H54 (cell line): ENCODE results near the gene RMND5B.
"Not testable (repeated sequence)": the region's sequence is repeated elsewhere in the genome, so short reads cannot be mapped to it uniquely, and the experiment has no call there.

ENCODE experiments used
- DNase-seq: peaks from one replicate; pipeline ENCODE4 v3.0.0; 2011; ENCODE audit warnings: low spot score, mixed read lengths; ENCODE audit not compliant: insufficient read length
- FAIRE-seq: peaks from 3 replicates; lab custom pipeline; 2011; peaks lifted over from hg19 to GRCh38; lab: Jason Lieb, UNC
- POLR2A ChIP-seq: IDR thresholded peaks from 2 replicates; pipeline ENCODE4 v1.6.1; 2011; ENCODE audit warnings: low read depth, mild to moderate bottlenecking, low read length

RMND5B gene

DNA sequence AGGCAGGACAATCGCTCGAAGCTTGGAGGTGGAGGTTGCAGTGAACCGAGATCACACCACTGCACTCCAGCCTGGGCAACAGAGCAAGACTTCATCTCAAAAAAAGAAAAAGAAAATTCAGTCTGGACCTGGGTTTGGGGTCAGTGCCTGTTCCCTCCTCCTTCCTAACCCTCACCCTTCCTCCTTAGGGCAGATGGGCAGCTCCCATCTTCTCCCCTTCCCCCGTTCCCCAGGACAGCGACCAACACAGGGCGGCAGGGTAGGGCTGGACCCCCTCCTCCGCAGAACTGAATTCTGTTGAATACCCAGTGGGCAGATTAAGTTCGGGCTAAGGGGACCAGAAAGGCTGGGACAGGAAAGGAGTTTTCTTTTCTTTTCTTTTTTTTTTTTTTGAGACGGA lies 1.5 kb upstream of the RMND5B start:
- no peak for TF ChIP-seq POLR2A
- DNase-seq (no peak), FAIRE-seq (no peak)

DNA sequence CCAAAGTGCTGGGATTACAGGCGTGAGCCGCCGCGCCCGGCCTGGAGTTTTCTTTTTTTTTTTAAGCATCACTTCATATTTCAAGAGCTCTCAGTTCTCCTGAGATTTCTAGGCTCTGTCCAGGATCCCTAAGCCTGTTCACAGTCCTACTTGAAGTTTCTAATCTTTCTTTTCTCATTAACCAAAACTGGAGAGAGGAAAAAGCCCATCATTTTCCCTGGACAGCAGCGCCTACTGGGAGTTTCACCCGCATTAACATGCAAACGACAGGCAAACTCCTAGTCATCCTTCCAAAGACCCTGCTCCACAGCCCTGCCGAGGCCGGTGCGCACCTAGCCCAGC lies 609 bp upstream of the RMND5B start:
- FAIRE-seq, DNase-seq: not testable (repeated sequence)

DNA sequence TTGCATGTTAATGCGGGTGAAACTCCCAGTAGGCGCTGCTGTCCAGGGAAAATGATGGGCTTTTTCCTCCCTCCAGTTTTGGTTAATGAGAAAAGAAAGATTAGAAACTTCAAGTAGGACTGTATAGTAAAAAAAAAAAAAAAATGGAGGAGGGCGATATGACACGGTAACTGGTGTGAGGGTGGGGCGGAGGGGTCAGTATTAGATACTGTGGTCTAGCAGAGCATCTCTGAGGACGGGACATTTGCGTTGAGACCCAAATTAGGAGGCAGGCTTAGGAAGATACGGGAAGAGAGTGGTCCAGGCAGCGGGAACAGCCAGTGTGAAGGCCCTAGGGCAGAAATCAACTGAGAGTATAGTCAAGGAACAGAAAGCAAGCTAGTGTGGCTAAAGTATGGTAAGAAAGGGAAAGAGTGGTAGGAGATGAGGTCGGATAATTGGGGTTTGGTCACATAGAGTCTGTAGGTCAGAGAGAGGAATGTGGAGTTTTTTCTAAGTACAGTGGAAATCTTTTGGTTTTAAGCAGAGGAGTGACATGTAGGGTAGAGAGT lies 707 bp downstream of the RMND5B start:
- DNase-seq (no peak), FAIRE-seq (no peak)
- TF ChIP-seq POLR2A, result no peak

DNA sequence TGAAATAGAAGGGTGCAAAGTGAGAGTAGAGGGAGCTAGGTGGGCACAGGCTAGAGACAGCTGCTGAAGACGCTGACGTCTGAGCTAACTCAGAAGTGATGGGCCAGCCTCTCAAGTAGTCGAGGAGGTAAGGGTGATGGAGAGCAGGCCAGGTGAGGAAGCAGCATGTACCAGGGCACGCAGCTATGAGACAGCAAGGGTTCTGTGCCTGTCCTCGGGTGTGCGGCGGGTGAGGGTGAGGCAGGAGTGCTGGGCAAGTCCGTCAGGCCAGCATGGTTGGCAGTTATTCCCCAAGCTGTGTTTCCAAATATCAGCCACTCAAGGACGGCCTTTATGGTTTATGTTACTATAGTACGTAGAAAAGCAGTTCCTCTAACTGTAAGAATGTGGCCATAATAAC lies 6.2 kb downstream of the RMND5B start:
- TF ChIP-seq POLR2A, result no peak
- DNase-seq (no peak), FAIRE-seq (no peak)

DNA sequence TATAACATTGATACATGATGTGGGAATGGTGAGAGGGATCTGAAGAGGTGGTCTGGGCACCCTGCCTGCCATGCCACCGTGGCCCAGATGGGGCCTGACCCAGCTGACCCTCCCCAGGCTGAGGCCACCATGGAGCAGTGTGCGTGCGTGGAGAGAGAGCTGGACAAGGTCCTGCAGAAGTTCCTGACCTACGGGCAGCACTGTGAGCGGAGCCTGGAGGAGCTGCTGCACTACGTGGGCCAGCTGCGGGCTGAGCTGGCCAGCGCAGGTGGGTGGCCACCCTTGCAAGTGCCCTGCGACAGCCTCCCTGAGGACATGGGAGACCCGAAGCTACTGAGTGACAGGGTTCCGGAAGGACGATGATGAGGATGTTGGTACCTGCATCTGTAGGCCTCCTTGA lies 7.2 kb downstream of the RMND5B start:
- no peak for TF ChIP-seq POLR2A
- no peak for FAIRE-seq
- no peak for DNase-seq

DNA sequence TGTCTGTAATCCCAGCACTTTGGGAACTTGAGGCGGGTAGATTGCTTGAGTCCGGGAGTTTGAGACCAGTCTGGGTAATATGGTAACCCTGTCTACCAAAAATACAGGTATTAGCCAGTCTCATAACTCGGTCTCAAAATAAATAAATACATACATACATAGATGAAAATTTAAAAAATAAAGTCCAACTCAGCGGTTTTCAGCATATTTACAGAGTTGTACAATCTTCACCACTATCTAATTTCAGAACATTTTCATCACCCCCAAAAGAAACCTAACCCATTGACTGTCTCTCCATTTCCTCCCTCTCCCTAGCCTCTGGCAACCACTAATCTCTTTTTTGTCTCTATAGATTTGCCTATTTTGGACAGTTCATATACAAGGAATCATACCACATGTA lies 10.7 kb downstream of the RMND5B start:
- FAIRE-seq, result no peak
- no peak for TF ChIP-seq POLR2A
- no peak for DNase-seq

DNA sequence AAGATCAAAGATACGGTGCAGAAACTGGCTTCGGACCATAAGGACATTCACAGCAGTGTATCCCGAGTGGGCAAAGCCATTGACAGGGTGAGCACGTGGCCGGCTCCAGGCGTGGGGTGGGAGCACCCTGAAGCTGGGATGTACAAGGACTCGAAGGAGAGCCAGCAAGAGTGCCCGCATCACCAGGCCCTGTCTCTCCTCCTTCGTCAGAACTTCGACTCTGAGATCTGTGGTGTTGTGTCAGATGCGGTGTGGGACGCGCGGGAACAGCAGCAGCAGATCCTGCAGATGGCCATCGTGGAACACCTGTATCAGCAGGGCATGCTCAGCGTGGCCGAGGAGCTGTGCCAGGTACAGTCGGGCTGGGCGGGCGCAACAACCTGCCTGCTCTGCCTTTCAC lies 11.8 kb downstream of the RMND5B start:
- FAIRE-seq, result no peak
- no peak for DNase-seq
- TF ChIP-seq POLR2A, result no peak

DNA sequence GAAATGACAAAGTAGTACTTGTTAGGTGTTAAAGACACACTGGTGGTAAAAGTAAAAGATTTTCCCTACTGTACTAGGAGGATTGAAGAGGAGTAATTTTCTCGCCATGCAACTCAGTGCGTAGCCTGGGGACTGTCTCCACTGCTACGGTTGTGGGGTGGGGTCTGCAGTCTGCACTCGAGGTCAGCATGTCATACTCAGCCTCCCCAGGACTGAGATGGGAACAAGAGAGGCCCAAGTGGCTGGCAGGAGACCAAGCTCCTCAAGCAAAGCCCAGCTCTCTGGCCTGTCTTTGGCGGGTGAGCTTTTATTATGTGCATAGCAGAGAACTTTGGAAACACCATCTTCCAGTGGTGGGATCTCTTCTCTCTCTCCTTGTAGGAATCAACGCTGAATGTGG lies 12.4 kb downstream of the RMND5B start:
- TF ChIP-seq POLR2A, result no peak
- FAIRE-seq, result no peak
- no peak for DNase-seq

DNA sequence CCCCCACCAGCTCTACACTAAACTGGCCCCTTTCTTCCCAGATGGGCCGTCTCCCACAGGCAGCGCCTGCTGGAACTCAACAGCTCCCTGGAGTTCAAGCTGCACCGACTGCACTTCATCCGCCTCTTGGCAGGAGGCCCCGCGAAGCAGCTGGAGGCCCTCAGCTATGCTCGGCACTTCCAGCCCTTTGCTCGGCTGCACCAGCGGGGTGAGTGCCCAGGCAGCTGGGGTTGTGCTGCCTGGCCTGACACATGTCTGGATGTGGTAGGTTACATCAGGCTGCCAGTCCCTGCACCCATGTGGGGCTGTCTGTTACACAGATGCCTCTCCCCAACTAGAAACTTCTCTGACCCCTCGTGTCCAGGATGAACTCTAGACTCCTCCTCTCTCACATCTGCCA lies 13.1 kb downstream of the RMND5B start:
- FAIRE-seq (no peak), DNase-seq (no peak)
- no peak for TF ChIP-seq POLR2A

DNA sequence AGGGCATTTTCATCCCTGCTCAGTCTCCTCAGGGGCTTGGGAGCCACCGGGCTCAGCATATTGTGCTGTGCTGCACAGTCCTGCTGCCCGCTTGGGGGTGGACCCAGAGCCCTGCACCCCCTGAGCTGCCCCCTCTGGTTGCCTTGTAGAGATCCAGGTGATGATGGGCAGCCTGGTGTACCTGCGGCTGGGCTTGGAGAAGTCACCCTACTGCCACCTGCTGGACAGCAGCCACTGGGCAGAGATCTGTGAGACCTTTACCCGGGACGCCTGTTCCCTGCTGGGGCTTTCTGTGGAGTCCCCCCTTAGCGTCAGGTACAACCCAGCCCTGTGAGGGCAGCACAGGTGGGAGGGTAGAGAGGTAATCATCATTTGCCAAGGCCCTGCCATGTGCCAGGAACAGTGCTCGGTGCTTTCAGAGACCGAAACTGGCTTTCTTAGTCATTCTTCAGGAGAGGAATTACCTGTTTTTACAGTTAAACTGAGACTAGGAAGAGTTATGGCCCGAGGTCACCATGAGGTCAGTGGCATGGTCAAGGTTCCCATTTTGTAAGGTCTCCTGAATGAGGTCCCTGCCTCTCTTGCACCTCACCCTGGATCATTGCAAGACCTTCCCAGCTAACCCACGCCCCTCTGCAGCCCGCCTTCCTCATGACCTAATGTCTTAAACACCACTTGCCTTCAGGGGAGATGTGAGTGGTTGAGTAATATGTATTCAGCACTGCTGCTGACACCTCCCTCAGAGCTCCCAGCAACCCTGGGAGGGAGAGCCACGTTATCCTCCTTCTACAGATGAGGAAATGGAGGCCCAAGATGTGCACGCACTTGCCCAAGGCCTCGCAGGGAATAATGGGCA lies 15.4 kb downstream of the RMND5B start:
- FAIRE-seq (no peak), DNase-seq (peak; percentile 54)
- TF ChIP-seq POLR2A, result no peak

DNA sequence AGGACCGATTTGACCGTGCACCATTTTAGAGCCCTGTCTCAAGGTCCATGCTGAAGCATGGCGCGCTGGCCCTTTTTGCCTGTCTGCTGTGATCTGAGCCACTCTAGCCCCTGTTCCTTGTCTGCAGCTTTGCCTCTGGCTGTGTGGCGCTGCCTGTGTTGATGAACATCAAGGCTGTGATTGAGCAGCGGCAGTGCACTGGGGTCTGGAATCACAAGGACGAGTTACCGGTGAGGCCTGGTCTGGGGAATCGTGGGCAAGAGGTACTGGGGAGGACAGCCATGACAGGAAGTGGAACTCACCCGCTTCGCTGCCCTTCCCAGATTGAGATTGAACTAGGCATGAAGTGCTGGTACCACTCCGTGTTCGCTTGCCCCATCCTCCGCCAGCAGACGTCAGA lies 16.6 kb downstream of the RMND5B start:
- no peak for DNase-seq
- no peak for TF ChIP-seq POLR2A
- no peak for FAIRE-seq

DNA sequence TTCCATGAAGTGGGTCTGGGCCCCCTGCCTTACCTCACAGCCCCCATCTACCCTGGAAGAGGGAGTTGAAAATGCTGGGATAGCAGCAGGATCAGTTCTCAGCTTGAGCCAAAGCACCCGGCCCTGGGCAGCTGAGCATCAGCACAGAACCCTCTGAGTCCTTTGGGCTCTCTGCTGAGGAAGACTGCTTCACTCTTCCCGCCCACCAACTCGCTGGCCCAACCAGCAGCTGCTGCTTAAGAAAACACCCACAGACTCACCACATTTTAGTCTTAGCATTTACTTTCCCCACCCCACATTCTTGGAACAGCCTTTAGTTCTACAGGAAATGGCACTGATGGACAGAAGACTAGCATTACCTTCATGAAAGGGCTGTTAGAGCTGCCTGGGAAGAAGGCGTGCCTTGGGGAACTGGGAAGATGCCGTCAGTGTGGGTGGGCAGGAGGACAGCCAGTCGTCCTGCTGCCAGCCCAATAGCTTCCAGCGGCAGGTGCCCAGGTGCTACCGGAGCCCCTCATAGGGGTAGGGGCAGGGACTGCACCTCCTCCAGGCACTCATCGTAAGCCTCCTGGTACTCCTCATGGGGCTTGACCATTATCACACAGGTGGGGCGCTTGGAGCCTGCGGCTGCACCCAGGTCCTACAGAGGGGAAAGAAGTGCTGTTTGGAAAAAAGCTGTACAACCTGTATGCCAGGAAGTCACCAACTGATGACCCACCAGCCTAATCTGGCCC lies 18.6 kb downstream of the RMND5B start:
- FAIRE-seq, result no peak
- TF ChIP-seq POLR2A, result no peak
- DNase-seq, result no peak

DNA sequence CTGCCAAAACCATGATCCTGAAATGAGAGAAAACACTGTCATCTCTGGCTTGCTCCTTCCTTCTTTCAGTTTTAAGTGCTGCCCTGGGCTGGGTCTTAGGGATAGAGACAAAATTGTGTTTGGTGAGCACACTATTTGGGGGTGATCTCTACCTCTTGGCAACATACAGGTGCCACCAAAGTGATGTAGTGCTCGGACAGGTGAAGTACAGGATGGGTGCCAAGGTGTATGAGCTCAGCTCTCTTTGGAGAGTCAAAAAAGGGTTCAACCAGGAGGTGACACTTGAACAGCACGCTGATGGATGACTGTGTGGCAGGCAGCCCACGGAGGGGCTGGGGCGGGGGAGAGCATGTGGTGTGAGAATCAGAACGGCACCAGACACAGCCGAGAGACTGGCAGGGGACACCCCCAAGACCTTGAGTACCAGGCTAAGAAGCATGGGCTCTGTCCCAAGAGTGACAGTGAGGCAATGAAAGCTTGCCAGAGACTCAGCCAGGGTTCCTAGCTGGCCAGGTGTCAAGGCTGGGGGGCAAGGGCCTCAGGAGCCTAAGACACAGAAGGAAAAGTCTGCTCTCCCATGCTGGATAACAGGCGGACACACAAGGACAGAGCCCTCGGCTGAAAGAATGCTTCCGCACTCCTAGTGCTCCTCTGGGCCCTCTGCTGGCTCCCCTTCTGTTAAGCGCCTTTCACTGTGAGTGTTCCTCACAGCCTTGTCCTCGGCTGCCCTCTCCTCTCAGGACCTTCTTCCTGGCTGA lies 20.3 kb downstream of the RMND5B start:
- no peak for DNase-seq
- TF ChIP-seq POLR2A, result no peak
- no peak for FAIRE-seq

DNA sequence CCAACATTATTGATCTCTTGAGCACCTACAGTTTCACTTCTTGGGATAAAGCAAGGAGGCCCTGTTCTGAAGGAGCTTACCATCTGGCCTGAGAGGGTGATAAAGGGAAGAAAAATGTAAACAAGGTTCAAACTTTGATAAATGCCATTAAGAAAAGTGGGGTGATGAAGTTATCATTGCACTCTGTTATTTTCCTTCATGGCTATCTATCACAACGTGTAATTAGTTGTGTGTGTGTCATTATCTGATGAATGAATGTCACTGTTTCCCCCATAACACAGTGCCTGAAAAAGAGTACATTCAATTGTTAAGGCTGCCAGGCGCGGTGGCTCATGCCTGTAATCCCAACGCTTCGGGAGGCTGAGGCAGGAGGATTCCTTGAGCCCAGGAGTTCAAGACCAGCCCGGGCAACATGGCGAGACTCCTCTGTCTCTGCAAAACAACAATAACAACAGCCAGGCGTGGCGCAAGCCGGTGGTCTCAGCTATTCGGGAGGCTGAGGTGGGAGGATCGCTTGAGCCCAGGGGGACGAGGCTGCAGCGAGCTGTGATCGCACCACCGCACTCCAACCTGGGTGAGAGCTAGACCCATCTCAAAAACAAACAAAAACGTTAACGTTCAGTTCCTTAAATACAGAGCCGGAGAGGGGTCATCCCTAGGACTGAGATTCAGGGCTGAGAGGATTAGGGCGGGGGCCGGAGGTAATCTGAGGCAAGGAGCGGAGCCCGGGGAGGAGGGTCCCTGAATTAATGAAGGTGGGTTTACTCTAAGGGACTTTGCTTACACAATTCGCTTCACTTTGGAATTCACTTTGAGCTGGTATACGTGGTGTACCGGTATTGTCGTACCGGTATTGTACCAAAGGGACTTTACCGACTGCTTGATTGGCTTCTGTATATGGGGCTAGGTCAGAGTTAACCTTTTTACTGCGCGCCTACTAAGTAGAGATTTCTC lies 22.0 kb downstream of the RMND5B start:
- no peak for TF ChIP-seq POLR2A
- no peak for FAIRE-seq

More for the DNA sequence above, 22.0 kb downstream of the RMND5B start:
- DNase-seq, result no peak
